22Rv1 (cell line): ENCODE measurements around the gene CLRN3.
A peak's percentile ranks its signal among the peaks of the same experiment; 100 is the strongest.

ENCODE experiments used
- H3K27ac ChIP-seq: fragments of 450-650 bp; 2 replicates; pipeline ENCODE4 v1.5.1; 2017
- ZFX ChIP-seq: fragments of 450-650 bp; IDR thresholded peaks from 2 replicates; pipeline ENCODE4 v1.6.1; 2017; ENCODE audit warnings: antibody characterized with exemption, borderline replicate concordance
- TF ChIP-seq, protein P1 (sequence below): fragments of 450-650 bp; IDR thresholded peaks from 2 replicates; pipeline ENCODE4 v1.5.1; 2017; ENCODE audit warnings: mild to moderate bottlenecking

CLRN3 gene

DNA sequence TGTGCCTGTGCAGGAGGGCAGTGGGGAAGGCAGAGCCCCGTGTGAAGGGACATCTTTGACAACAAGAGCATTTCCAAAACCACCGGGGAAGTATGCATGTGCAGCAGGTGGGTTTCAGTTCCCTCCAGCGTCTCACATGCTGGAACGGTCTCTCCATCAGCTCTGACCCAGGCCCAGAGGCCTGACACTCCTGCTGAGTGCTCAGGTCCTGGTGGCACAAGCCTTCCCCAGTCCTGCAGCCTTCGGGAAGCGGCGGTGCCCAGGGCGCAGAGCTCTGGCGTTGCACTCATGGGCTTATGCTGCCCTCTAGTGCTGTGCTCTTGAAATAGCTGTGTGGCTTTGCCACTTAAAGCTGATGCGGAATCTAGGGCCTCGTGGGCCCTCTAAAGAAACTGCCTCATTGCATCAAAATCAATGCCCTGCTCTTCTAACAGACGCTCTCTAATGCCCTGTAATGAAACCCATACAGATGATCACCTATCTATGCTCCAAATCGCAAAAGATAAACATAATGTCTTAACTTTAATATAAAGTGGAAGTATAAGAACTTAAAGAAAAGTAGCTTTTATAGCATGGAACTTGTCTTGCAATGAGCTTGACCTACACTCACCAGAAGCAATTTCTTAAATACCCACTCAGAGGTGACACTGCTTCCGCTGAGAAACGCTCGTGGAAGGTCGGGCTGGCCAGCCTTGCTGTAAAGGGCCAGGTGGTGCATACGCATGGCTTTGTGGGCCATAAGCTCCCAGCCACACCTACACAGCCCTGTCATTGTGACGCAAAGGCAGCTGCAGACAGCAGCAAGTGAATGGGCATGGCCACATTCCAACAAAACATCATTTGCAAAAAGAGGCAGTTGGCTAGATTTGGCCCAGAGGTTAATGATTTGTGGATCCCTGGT, 38.6 kb downstream of the CLRN3 start:
- no peak overlapping the region for H3K27ac ChIP-seq
- TF ChIP-seq ZFX = no peak
- TF ChIP-seq, protein P1, sequence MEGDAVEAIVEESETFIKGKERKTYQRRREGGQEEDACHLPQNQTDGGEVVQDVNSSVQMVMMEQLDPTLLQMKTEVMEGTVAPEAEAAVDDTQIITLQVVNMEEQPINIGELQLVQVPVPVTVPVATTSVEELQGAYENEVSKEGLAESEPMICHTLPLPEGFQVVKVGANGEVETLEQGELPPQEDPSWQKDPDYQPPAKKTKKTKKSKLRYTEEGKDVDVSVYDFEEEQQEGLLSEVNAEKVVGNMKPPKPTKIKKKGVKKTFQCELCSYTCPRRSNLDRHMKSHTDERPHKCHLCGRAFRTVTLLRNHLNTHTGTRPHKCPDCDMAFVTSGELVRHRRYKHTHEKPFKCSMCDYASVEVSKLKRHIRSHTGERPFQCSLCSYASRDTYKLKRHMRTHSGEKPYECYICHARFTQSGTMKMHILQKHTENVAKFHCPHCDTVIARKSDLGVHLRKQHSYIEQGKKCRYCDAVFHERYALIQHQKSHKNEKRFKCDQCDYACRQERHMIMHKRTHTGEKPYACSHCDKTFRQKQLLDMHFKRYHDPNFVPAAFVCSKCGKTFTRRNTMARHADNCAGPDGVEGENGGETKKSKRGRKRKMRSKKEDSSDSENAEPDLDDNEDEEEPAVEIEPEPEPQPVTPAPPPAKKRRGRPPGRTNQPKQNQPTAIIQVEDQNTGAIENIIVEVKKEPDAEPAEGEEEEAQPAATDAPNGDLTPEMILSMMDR = peak; percentile 88

GRCh38 chr10:127852456-127852855, 40.3 kb downstream of the CLRN3 start:
- no peak overlapping the region for H3K27ac ChIP-seq
- no peak for TF ChIP-seq ZFX
- TF ChIP-seq, protein P1 = no peak

DNA sequence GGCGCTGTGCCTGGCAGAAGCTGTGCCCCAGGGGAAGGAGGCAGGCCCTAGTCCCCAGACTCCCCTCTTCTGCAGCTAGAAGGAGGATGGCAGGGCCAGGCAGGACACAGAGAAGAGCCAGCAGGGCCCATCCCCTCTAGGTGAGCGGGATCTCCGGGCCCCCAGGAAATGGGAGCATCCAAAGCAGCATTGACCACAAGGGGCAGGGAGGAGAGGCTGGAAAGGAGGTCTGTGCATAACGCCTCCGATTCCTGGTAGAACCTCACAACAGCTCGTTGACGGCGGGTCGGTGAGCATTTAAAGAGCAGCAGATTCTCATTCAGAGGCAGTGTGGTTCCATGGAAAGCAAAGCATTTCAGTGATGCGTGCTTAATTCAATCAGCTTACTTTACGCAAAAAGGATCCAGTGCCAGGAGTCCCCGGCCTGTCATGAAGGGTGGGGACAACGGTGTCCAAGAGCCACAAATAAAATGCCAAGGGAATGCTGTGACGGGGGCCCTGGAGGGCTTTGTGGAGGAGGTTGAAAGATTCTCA, 41.0 kb downstream of the CLRN3 start:
- no peak overlapping the region for H3K27ac ChIP-seq
- TF ChIP-seq ZFX = no peak
- TF ChIP-seq, protein P1 = no peak

- TF ChIP-seq ZFX = no peak
- TF ChIP-seq, protein P1 = no peak
- H3K27ac ChIP-seq = no peak overlapping the region
Measured at GRCh38 chr10:127850944-127851343, 41.8 kb downstream of the CLRN3 start.

DNA sequence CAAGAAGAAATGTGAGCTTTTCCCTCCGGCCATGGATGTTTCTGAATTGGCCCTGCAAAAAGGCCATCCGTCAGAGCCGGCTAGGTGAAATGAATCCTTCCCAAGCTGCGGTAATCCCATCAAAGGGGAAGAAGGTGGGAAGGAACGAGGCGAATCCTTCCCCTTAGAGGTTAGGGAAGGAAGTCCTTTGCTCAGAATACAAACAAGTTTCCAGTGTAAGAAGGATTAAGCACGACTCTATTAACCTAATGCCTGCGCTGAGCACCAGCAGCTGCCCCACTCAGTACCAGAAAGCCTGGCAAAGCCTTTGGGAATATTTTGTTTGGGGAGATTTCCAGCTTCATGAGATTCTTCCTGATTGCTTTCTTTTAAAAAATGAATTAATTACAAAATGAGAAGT, 42.8 kb downstream of the CLRN3 start:
- H3K27ac ChIP-seq = no peak overlapping the region
- no peak for TF ChIP-seq ZFX
- TF ChIP-seq, protein P1 = no peak

DNA sequence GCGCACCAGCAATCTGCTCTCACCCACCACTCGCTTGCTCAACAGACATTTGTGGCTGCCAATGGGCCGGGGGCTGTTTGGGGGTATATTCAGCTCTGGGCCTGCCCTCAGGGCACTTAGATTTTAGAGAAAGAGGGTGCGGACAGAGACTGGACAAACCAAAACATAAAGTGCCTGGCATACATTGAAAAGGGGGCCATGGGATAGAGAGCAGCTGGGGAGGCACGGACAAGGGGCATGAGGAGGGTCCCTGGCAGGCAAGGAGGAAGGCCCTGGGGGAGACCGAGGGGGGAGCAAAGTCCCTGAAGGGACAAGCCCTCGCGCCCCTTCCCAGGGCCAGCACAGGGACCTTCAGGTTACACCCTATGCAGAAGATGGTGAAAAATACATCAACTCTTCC, 43.5 kb downstream of the CLRN3 start:
- no peak for TF ChIP-seq ZFX
- TF ChIP-seq, protein P1 = no peak
- H3K27ac ChIP-seq = no peak overlapping the region

DNA sequence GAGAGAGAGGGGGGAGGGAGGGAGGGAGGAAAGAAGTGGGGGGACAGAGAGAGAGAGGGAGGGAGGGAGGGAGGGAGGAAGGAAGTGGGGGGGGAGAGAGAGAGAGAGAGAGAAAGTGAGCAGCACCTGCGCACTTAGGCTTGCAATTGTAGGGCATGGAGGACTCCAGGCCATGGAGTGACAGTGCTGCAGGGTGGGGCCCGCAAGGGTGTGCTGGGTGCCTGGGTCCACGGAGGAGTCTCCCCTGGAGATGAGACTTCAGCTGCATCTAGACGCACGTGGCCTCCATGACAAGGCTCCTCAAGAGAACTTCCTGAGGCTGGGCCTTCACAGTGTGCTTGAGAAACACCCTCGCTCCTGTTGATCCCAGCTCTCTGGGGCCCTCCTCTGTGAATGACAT, 44.5 kb downstream of the CLRN3 start:
- H3K27ac ChIP-seq = no peak overlapping the region
- TF ChIP-seq, protein P1 = no peak
- no peak for TF ChIP-seq ZFX
